GM18951 (cell line): ENCODE data around the gene CLCN7.

Experiments
- POLR2A ChIP-seq: IDR thresholded peaks from 4 replicates; pipeline ENCODE4 v1.6.1; 2011; ENCODE audit warnings: mild to moderate bottlenecking; ENCODE audit not compliant: insufficient read length, insufficient read depth; ENCODE audit errors: extremely low read depth
- in situ Hi-C: fragments of 300-500 bp; cut with MboI; formaldehyde crosslinking; loops from one replicate; pipeline ENCODE4 v1.12.0; 2022; ENCODE audit warnings: low sequenced_read_pairs, mixed read lengths, inconsistent platforms; ENCODE audit not compliant: unreplicated experiment

The CLCN7 gene

DNA sequence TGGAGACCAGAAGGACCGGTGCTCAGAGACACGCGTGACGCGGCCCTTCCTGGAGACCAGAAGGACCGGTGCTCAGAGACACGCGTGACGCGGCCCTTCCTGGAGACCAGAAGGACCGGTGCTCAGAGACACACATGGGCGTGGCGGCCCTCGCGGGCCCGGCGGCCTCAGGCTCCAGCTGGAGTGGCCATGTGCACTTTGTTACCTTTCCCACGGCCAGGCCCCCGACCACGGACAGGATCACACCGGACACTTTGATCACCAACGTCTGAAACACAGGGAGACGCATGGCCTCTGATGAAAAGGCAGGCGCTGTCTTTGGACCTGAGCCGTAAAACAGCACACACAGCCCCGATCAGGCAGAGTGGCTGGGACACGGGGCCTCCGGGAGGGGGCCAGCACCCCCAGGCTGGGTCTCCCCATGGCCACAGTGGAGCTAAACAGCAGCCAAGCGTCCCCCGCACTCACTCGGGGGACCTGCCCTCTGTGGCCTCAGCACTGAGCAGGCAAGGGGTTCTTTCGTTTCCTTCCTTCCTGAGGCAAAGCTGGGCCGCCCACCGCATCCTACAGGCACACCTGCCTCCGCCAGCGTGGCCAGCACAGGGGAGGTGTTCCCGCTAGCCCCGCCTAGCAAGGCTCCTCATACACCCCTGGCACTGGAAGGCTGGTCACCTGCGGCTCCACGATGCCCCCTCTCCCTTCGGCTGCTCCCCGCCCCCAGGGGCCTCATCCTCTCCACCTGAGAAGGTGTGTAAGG, 17.2 kb downstream of the CLCN7 start:
- TF ChIP-seq POLR2A: no peak
- in situ Hi-C loops: no loop called here

DNA sequence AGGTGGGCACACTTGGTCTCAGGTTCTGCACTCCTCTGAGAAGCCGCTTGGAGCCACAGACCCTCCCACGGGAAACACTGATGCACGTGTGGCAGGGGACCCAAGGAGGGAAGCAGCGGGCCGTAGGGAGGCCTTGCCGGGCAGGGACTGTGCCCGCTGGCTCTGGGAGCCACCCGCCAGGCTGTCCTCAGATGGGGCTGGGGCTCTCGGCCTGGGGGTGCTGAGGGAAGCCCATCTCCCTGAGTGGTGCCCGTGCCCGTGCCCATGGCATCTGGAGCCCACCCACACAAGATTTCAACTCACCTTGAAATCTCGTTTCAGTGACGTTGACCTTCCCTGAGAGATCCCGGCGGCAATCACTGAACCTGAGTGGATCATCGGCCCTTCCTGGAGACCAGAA, 17.9 kb downstream of the CLCN7 start:
- in situ Hi-C loops: no loop called here

DNA sequence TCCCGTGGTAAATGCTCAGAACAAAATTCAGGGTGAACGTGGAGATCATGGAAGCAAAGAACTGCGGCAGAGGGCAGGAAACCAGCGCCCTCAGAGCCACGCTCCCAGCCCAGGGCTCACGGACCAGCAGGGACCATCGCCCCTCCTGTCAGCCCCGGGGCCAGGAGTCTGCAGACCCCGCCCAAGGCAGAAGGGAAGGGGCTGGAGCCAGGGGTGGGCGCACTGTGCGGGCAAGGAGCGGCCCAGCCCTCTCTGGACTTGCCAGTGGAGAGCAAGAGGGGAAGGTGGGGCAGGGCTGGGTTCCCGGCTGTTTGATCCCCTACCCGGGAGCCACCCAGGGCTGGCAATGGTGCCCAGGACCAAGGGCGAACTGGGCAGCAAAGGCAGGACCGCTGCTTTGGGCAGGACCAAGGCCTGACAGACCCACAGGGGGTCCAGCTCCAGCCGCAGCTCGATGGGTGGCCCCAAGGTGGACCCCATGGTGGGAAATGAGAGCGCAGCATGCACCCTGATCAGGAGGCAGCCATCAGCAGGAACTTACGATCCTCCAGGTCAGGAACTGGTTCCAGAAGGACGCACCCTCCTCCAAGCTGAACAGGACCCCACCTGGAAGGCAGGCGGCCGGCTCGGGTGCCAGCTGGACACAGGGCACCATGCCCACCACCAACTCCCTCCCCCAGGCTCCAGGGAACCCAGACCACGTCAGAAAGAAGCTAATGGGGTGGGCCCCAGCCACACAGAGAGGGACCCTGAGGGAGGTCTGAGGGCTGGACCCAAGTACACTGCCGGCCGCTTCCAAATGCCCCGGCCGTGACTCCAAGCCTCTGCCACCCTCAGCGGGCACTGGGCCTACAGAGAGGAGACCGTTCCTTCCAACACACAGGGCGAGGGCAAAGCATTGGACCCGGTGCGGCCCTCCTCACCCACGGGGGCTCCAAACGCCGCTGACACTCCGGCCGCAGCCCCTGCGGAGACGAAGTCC, 19.3 kb downstream of the CLCN7 start:
- TF ChIP-seq POLR2A: no peak
- in situ Hi-C loops: no loop called here

More for the DNA sequence above, 17.9 kb downstream of the CLCN7 start:
- TF ChIP-seq POLR2A: no peak

DNA sequence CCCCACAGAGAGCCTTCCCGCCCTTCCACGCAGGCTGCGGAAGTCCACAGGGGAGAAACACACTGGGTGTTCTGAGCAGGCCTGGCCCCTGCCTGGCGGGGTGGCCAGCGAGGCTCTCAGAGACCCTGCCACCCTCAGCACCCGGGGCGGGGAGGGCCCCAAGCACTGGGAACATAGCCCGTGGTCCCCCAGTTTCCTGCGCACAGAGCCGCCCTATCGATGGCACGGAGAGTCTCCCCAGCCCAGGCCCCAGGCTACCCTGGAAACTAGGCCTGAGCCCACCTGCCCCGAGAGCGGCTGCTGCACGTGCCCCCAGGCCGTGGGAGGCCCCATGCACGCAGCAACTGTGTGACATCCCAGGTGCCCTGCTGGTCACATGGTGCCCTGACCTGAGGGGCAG, 20.3 kb downstream of the CLCN7 start:
- no peak for TF ChIP-seq POLR2A
- in situ Hi-C loops: no loop called here

DNA sequence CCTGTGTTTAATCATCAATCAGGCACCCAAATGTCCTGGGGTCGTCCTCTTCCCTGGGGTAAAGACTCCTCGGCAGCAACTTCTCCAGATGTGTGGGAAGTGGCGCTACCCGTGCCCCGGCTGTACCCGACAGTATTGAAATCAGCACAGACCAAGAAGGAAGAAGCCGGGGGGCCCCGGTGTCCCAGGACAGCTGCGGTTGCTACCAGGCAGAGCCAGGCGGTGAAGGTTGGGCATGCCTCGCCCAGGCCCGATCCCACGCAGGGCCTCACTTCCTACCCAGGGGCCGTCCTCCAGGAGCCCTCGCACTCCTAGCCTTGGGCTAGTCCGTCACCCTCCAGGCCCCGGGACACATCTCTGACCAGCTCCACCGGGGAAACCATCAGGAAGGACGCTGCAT, 21.5 kb downstream of the CLCN7 start:
- in situ Hi-C loops: no loop called here
- TF ChIP-seq POLR2A: no peak

DNA sequence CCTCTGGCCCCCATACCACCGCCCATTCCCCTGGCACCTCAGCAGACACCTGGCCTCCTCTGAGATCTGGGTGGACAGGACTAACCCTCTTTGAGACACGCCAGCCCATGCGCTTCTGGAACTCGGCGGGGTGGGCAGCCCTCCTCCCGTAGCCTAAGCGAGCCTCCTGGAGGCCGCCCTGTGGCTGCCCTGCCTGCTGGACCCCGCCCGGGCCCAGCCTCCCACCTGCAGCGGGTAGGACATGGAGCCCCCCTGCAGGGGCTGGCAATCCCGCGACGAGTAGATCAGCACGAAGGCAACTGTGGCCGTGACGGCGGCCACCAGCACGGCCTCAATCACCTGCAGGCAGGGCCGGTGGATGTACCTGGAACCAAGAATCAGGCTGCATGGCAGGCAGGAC, 22.3 kb downstream of the CLCN7 start:
- TF ChIP-seq POLR2A: no peak
- in situ Hi-C loops: no loop called here

DNA sequence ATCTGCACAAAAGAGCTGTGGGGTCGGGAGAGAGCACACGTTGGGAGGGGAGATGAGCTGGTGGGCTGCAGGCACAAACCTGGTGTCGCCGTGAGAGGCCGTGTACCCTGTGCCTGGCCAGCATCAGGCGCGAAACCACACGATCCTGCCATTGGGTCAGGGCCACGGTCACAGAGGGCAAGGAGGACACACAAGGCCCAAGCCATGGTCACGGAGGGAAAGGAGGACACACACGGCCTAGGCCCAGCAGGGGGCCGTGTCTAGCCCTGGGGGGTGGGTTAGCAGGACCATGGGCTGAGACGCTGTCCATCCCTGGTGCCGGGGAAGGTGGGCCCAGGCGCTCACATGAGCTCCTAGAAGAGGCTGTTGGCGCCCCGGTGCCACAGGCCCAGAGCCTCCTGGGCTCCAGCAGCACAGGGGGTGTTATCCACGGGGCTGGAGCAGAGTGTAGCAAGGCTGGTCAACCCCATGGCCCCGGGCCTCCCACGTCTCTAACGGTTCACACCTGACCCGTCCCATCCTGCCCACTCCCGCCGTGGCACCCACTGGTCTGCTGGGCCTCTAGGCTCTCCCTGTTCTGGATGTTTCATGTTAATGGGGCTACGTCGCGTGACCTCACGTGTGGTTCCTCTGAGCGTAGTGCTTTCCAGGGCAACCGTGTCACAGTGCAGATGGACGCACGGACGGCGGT, 23.0 kb downstream of the CLCN7 start:
- in situ Hi-C loops: no loop called here
- TF ChIP-seq POLR2A: no peak

DNA sequence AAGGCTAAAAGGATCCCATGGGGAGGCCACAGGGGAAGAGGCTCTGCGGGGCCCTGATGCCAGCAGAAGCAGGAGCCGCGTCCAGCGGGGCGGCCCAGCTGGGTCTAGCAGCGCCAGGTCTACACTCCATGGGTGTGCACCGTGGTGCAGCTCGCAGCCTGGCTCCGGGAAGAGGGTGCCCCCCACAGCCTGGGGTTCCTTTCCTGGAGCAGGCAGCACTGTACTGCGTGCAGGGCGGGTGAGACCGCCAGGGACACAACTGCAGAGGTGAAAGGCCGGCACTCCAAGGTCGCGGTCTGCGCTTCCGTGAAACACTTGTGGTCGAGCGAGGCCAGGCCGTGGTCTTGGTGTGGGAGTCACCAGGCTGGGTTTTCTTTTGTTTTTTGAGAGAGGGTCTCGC, 24.0 kb downstream of the CLCN7 start:
- no peak for TF ChIP-seq POLR2A
- in situ Hi-C loops: no loop called here

DNA sequence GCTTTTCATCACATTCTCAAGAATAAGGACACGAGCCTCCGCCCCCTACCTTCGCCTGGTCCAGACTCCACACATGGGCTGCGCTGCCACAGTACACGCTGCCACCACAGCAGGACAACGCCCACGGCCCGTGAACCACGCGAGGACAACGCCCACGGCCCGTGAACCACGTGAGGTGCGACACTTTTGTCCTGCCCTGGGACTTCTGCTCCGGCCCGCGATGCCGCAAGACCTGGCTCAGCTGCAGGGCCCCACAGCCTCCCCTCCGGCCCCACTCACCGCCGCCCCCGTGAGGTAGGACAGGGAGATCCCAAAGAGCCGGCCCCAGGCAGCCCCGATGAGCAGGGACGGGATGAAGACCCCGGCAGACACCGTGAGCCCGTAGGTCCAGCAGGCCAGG, 24.6 kb downstream of the CLCN7 start:
- no peak for TF ChIP-seq POLR2A
- in situ Hi-C loops: no loop called here

DNA sequence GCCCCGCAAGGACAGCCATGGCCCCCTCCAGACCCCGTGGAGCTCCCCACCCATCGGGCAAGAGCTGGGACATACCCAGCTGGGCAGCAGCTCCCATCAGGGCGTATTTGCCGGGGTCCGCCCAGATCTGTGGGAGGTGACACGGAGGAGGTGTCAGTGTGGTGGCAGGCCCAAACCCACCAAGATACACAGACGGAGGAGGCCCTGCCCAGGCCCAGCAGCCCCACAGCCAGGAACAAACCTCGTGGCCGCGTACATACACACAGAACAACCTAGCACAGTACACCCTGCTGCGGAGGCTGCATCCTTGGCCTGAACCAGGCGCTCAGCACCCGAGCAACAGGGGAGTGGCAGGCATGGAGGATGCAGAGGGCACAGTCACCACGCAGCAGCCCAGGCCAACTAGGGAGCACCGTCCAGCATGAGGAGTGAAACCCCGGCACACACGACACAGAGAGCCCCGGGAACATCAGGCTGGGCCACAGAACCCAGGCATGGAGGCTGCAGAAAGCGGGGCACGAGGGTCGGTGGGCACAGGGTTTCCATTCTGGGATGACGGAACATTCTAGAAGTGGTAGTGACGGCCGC, 25.5 kb downstream of the CLCN7 start:
- in situ Hi-C loops: no loop called here
- no peak for TF ChIP-seq POLR2A

DNA sequence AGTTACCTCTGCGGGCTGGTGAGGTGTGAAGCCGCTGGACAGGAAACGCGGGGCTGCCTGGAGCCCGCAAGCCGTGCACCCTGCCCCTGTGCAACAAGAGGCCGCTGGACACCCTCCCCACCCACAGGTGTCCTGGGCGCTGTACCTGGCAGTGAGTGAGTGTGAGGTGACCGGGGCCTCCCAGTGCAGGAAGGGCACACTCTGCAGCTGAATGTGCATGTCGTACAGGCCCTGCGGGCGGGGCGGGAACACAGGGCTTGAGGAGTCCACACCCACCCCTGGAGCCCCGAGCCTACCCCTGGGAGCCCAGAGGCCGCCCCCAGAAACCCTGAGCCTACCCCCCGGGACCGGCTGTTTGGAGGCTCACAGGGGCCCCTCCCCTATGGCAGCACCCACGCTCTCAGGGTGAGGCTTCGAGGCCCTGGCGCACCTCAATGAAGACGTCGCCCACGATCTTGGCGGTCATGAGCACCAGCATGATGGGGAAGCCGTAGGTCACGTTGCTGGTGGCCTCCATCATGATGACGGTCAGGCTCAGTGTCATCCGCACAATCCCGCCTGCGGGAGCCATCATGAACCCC, 26.2 kb downstream of the CLCN7 start:
- in situ Hi-C loops: no loop called here
- no peak for TF ChIP-seq POLR2A

DNA sequence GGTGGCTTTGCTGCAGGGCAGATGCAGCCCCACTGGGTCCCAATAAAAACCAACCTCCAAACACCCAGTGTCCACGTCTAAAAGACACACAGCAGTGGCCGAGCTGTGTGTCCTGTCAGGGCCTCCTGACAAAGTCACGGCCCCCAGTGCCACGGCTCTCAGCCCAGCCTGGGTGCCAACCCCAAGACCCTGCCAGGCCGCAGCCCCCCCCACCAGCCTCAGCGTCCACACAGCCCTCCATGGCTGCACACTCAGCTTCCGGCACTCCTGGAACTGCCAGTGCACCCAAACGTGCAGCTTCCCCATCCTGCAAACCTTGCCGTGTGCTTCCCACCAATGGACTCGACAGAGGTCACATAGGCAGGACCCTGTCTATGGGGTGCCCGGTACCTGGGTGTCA, 26.9 kb downstream of the CLCN7 start:
- no peak for TF ChIP-seq POLR2A
- in situ Hi-C loops: no loop called here
